HepG2 (cell line): ENCODE data around the gene CAPZA1. TPM values are rescaled to one million over a fixed set of nuclear protein-coding genes. Genes with fewer than 3 reads are reported as not detected.

Experiments used
- HCFC1 ChIP-seq: fragments of 150-350 bp; IDR thresholded peaks from 2 replicates; pipeline ENCODE4 v1.6.1; 2014; ENCODE audit warnings: low read depth, low read length
- KLF6 ChIP-seq: IDR thresholded peaks from 2 replicates; pipeline ENCODE4 v1.8.0; 2016; ENCODE audit warnings: missing biosample characterization, missing genetic modification reagents
- NCOA2 ChIP-seq: sonication (generic); formaldehyde crosslinking; IDR thresholded peaks from 2 replicates; pipeline ENCODE4 v1.8.0; 2022; ENCODE audit warnings: inconsistent platforms
- SALL1 ChIP-seq: sonication (generic); formaldehyde crosslinking; IDR thresholded peaks from 2 replicates; pipeline ENCODE4 v1.8.0; 2022; ENCODE audit warnings: mild to moderate bottlenecking, missing genetic modification reagents
- SOX13 ChIP-seq, 3 experiments: fragments of 450-650 bp in 1 of 3; sonication (generic) in 1 of 3; formaldehyde crosslinking in 1 of 3; IDR thresholded peaks in 2 of 3; conservative IDR thresholded peaks in 1 of 3; 2 replicates each; pipeline versions ENCODE4 v1.5.0 to v1.6.1; 2016 to 2020; ENCODE audit warnings: antibody characterized with exemption in 1 of 3, mild to moderate bottlenecking in 1 of 3, missing compliant biosample characterization in 1 of 3, missing genetic modification reagents in 1 of 3, moderate library complexity in 1 of 3
- TP53 ChIP-seq: sonication (generic); formaldehyde crosslinking; conservative IDR thresholded peaks from 2 replicates; pipeline ENCODE4 v1.4.0; 2020; ENCODE audit warnings: missing genetic modification reagents
- XRCC5 ChIP-seq: fragments of 200-400 bp; formaldehyde crosslinking; optimal IDR thresholded peaks from 2 replicates; pipeline ENCODE3; 2017; ENCODE audit warnings: mild to moderate bottlenecking, low read length
- ZMYM2 ChIP-seq: sonication (generic); formaldehyde crosslinking; IDR thresholded peaks from 2 replicates; pipeline ENCODE4 v1.8.0; 2022; ENCODE audit warnings: mild to moderate bottlenecking, missing genetic modification reagents
- ZNF510 ChIP-seq: sonication (generic); formaldehyde crosslinking; IDR thresholded peaks from 2 replicates; pipeline ENCODE4 v1.4.0; 2020; ENCODE audit warnings: low read depth, mild to moderate bottlenecking, missing genetic modification reagents
- ZNF629 ChIP-seq: sonication (generic); formaldehyde crosslinking; conservative IDR thresholded peaks from 2 replicates; pipeline ENCODE4 v1.5.0; 2020; ENCODE audit warnings: missing genetic modification reagents
- ZNF670 ChIP-seq: sonication (generic); formaldehyde crosslinking; IDR thresholded peaks from 2 replicates; pipeline ENCODE4 v1.8.0; 2022; ENCODE audit warnings: mild to moderate bottlenecking, missing genetic modification reagents, borderline replicate concordance
- ZNF792 ChIP-seq: IDR thresholded peaks from 2 replicates; pipeline ENCODE4 v1.6.1; 2016
- polyA plus RNA-seq, 8 experiments: library from polyadenylated mRNA; depleted of rRNA in 3 of 8; stranded (reverse) in 7 of 8; unstranded in 1 of 8; fragments of >200 nt; fragmentation: Illumina TruSeq in 4 of 8; extraction: Trizol in 4 of 8; gene quantifications; 2 replicates each; pipeline versions ENCODE4 v1.2.1 to v1.2.3, GENCODE V29; 2011 to 2016; ENCODE audit warnings: low read depth in 4 of 8, missing spikeins in 1 of 8, mixed read lengths in 1 of 8; ENCODE audit not compliant: insufficient read depth in 1 of 8
- total RNA-seq, 5 experiments: library from RNA; depleted of rRNA; stranded (reverse); fragments of >200 nt; fragmentation: Illumina TruSeq; extraction: Trizol; gene quantifications; 2 replicates each; pipeline ENCODE4 v1.2.3, GENCODE V29; 2016; ENCODE audit warnings: low read depth in 1 of 5
- TF ChIP-seq, protein P1 (sequence below): sonication (generic); formaldehyde crosslinking; IDR thresholded peaks from 2 replicates; pipeline ENCODE4 v1.4.0; 2020; ENCODE audit warnings: missing genetic modification reagents, borderline replicate concordance
- TF ChIP-seq, protein P2 (sequence below): sonication (generic); formaldehyde crosslinking; IDR thresholded peaks from 2 replicates; pipeline ENCODE4 v1.8.1; 2023; ENCODE audit warnings: mild to moderate bottlenecking, moderate library complexity, missing genetic modification reagents
- TF ChIP-seq, protein P3 (sequence below): sonication (generic); formaldehyde crosslinking; conservative IDR thresholded peaks from 2 replicates; pipeline ENCODE4 v1.8.1; 2023; ENCODE audit warnings: missing genetic modification reagents
- TF ChIP-seq, protein P4 (sequence below): IDR thresholded peaks from 2 replicates; pipeline ENCODE4 v1.6.1; 2016; ENCODE audit warnings: missing genetic modification reagents, missing compliant biosample characterization

The CAPZA1 gene
- total and polyA plus RNA-seq, 2 of the 13 experiments (the other 11 are each of a cell fraction or from before 2014, with no cell fraction given), result 67.0 to 117 TPM

DNA sequence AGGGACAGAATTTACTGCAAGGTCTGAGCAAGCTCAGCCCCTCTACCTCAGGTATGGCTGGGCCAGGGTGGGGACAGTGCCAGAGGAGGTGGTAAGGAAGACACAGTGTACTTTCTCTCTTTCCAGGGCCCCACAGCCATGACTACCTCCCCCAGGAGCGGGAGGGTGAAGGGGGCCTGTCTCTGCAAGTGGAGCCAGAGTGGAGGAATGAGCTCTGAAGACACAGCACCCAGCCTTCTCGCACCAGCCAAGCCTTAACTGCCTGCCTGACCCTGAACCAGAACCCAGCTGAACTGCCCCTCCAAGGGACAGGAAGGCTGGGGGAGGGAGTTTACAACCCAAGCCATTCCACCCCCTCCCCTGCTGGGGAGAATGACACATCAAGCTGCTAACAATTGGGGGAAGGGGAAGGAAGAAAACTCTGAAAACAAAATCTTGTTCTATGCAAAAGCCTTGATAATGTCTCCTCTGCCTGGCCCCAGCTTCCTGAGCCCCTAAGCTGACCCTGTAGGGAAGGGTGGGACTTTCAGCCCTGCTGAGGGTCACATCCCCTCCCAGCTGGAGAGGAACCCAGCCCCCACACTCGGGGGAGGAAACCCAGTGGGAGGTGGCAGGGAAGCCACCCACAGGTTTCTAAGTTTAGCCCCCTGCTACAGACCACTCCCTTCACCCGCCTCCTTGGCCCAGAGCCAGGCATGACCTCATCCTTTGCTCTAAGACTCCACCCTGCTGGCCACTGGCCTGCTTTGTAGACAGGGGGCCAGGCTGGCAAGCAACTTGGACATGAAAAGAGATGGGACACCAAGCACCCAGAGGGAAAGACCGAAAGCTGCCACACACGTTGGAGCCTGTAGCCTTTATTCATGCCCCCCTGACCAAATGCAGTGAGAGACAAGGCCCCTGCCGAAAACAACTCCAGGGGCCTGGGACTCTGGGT, 80.9 kb downstream of the CAPZA1 start (continued):
- TF ChIP-seq NCOA2 (CRISPR knock-in tag), result 0 out of 2 replicates have a peak, but pooled peaks have one; percentile 26
- TF ChIP-seq, protein P1, sequence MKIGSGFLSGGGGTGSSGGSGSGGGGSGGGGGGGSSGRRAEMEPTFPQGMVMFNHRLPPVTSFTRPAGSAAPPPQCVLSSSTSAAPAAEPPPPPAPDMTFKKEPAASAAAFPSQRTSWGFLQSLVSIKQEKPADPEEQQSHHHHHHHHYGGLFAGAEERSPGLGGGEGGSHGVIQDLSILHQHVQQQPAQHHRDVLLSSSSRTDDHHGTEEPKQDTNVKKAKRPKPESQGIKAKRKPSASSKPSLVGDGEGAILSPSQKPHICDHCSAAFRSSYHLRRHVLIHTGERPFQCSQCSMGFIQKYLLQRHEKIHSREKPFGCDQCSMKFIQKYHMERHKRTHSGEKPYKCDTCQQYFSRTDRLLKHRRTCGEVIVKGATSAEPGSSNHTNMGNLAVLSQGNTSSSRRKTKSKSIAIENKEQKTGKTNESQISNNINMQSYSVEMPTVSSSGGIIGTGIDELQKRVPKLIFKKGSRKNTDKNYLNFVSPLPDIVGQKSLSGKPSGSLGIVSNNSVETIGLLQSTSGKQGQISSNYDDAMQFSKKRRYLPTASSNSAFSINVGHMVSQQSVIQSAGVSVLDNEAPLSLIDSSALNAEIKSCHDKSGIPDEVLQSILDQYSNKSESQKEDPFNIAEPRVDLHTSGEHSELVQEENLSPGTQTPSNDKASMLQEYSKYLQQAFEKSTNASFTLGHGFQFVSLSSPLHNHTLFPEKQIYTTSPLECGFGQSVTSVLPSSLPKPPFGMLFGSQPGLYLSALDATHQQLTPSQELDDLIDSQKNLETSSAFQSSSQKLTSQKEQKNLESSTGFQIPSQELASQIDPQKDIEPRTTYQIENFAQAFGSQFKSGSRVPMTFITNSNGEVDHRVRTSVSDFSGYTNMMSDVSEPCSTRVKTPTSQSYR, result peak; percentile 84
- TF ChIP-seq, protein P2, sequence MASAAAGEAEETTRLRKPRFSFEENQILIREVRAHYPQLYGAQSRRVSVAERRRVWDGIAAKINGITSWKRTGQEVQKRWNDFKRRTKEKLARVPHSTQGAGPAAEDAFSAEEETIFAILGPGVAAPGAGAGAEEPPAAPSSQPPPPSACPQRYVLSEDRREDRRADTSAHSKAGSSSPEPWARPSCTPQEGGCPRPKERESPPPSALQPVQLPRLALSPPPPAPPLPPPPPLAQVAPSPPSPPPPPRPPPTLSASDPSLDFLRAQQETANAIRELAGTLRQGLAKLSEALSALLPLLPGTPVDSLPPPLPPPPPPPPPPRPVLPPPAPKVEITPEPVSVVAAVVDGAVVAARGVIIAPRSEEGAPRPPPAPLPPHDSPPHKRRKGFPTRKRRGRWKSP (CRISPR knock-in tag), result no peak
- TF ChIP-seq, protein P3, sequence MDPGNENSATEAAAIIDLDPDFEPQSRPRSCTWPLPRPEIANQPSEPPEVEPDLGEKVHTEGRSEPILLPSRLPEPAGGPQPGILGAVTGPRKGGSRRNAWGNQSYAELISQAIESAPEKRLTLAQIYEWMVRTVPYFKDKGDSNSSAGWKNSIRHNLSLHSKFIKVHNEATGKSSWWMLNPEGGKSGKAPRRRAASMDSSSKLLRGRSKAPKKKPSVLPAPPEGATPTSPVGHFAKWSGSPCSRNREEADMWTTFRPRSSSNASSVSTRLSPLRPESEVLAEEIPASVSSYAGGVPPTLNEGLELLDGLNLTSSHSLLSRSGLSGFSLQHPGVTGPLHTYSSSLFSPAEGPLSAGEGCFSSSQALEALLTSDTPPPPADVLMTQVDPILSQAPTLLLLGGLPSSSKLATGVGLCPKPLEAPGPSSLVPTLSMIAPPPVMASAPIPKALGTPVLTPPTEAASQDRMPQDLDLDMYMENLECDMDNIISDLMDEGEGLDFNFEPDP, result 0 out of 2 replicates have a peak, but pooled peaks have one; percentile 24
- TF ChIP-seq ZMYM2 (CRISPR knock-in tag), result 0 out of 2 replicates have a peak, but pooled peaks have one; percentile 48
- TF ChIP-seq ZNF670, result 0 out of 2 replicates have a peak, but pooled peaks have one; percentile 13
- peak; percentile 47; the same call in 1 of the 2 replicates for TF ChIP-seq ZNF792 (CRISPR knock-in tag)
- peak; percentile 45; the same call in 1 of the 2 replicates for TF ChIP-seq SALL1 (CRISPR knock-in tag)
- TF ChIP-seq XRCC5, result peak; percentile 64
- TF ChIP-seq, protein P4, sequence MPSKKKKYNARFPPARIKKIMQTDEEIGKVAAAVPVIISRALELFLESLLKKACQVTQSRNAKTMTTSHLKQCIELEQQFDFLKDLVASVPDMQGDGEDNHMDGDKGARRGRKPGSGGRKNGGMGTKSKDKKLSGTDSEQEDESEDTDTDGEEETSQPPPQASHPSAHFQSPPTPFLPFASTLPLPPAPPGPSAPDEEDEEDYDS, result peak; percentile 25; the same call in 1 of the 2 replicates
- no peak for TF ChIP-seq ZNF510 (CRISPR knock-in tag)
- no peak for TF ChIP-seq ZNF629 (CRISPR knock-in tag)
- TF ChIP-seq SOX13 (IDR thresholded peaks at IDR 0.05), result no peak
- peak in 1 of 2 experiments; percentile 45; a peak in 1 of 4 replicates for TF ChIP-seq SOX13 (CRISPR knock-in tag; conservative IDR thresholded peaks at IDR 0.05 in 1 of 2, IDR thresholded peaks at IDR 0.05 in 1 of 2)
- TF ChIP-seq HCFC1, result no peak
- no peak for TF ChIP-seq TP53 (CRISPR knock-in tag)
- TF ChIP-seq KLF6, result no peak
